IPS-NIHi7 (cell line): Measurements from ENCODE around the gene CCDC70.

Experiments
- DNase-seq: peaks from one replicate; pipeline ENCODE4 v3.0.0; 2012; ENCODE audit warnings: mixed read lengths; ENCODE audit errors: extremely low spot score

CCDC70 gene

DNA sequence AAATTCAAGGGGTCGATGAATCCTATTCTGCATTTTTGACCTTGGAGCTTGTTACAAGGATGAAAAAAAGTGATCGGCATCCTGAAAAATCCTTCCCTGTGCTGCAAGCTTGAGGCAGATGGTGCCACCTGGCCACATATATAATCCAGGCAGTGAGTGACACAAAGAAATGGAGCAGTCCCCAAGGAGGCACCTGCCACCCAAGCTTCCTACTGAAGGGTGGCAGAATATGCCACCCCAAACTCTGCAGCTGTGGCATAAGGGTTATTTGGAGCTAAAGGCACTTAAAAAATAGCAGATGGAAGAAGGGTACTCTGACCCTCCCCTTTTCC is 32.2 kb upstream of the CCDC70 start:
- no peak for DNase-seq

- no peak for DNase-seq
These were observed 30.2 kb upstream of the CCDC70 start for GRCh38 chr13:51831519-51831918.

- DNase-seq, result peak; percentile 67
These were observed 29.2 kb upstream of the CCDC70 start for GRCh38 chr13:51832471-51833152.

DNA sequence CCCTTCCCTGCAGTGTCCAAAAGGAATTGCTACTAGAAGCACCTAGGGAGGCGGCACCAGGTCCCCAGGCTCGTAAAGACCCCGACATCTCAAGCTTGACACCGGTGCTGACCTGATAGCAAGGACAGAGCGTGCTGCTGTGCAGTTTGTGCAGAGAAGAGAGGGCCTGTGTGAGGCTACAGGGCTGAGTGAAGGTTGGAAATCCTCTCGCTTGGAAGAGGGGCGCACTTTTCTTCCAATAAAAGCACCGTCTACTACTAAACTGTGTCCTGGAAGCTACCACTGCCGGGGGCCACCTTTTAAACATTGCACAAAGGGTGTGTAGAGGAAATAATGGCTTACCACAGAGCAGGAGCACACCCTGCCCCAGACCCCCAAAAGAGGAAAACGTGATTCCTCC is 27.8 kb upstream of the CCDC70 start:
- no peak for DNase-seq

DNA sequence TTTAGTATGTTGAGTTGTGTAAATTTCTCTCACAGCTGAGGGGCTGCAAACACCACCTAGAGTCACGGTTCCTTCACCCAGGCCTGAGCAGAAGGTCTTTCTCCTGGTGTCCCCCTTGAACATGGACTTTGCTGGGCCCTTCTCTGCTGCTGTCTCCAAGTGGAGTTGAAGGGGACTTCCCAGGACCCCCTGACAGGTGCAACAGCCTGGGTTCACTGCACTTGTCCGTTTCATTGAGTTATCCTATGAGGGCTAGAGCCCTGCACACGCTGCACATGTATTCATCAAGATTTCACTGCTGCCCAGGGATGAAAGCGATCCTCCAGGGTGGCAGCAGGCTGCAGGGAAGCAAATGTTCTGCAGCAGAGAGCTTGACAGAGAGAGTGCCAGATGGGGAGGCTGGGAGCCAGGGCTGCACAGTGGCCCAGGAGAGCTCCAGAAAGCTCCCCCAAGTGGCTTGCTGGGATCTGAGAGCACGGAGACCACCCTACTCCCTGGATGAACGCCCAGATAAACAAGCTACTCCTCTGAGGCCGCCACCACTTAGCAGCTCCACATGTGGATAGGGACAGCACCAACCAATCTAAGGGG is 27.1 kb upstream of the CCDC70 start:
- DNase-seq, result no peak

- DNase-seq, result no peak
These were observed 24.8 kb upstream of the CCDC70 start for GRCh38 chr13:51837016-51837415.

DNA sequence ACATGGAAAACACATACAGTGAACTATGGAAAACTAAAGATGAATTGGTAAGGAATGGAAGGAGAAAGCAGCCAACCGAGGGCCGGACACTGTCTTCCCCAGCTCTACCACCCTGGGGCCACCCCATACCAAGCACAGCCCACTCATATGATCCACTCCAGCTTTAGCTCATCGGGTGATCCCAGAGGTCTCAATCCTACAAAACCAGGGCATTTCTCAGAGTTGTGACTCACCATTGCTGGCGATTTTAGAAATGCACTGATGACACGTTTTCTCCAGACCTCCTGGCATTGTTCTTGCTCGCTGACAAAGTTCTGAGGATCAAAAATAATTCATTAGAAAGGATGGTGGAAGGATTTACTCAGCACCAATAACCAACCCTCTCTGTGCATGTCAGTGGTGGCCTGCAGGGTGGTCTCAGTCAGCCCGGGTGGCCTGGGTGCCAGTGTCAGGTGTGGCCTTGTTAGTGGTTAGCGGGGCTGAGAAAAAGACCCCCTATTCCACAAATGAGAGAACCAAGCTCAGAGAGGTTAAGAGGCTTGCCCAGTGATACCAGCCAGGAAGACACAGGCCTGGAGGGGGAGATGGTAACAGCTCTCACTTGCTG is 23.4 kb upstream of the CCDC70 start:
- DNase-seq, result no peak

- DNase-seq, result no peak
These were observed 21.8 kb upstream of the CCDC70 start for GRCh38 chr13:51839711-51840540.

DNA sequence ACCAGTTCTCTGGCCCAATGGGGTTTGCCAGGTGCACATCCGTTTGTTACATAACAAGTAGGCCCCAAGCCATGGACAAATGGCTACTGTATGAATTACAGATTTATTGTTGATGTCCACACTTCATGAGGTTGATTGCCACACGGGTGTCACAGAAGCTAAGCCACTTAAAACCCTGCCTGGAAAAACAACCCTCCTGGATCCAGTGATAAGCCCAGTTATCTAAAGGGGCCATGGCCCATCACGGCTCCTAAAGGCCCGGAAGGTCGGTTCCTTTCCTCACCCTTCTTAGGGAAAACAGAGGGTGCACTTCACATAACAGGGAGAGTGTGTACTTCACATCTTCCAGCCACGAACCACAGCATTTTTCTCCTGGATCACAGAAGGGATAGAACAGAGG is 20.9 kb upstream of the CCDC70 start:
- no peak for DNase-seq

DNA sequence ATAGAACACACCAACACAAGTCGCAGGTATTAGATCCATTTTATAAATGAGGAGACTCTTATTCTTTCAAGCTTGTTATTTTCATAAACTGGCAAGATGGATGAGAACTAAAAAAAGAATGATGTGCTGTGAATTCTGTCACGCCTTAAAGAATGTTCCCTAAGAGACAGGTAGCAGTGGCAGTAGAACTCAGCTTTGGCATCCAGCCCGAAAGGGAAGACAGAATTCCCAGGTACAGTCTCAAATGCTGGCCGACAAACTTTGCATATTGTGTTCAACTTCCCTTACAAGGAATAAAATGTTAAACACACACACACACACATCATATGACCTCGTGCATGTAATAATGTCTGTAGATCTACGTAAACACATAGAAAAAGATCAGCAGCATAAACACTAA is 20.0 kb upstream of the CCDC70 start:
- DNase-seq, result no peak

- DNase-seq, result no peak
These were observed 18.2 kb upstream of the CCDC70 start for GRCh38 chr13:51843529-51843928.

DNA sequence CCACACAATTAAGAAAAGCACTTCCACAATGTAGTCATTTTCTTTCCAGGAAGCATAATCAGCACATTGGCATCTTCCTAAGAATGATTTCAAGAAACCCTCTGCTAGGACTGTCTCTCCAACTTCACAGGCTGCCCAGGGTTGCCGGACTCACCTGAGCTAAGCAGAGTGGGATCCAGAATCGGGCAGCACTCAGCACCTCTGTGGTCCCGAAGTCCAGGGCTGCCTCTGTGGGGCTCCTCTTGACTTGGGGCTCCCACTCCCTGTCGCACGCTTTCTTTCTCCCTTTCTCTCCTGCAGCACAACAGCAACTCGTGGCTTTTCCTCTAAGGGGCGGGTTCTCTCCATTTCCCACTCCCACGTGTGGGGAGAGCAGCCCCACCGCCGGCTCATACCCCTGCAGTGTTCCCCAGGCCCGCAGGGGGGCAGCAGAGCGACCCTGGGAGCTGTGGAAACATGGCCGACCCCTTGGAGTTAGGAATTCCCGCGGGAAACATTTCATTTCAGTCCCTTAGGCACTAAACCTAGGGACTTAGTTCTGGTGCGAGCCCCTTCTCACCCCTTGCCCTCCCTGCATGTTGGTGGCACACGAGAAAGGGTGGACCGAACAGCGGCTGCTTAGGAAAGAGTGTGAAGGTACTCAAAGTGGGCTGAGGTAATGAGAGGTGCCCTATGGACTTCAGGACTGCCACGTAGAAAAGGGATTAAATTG is 16.8 kb upstream of the CCDC70 start, which contains the start of gene TMEM272:
TMEM272 (minus strand) TSS at position 316 of the 712 bp plus-strand sequence. CDS start 6,647 bp downstream, outside the sequence.
- peak; percentile 90 for DNase-seq

DNA sequence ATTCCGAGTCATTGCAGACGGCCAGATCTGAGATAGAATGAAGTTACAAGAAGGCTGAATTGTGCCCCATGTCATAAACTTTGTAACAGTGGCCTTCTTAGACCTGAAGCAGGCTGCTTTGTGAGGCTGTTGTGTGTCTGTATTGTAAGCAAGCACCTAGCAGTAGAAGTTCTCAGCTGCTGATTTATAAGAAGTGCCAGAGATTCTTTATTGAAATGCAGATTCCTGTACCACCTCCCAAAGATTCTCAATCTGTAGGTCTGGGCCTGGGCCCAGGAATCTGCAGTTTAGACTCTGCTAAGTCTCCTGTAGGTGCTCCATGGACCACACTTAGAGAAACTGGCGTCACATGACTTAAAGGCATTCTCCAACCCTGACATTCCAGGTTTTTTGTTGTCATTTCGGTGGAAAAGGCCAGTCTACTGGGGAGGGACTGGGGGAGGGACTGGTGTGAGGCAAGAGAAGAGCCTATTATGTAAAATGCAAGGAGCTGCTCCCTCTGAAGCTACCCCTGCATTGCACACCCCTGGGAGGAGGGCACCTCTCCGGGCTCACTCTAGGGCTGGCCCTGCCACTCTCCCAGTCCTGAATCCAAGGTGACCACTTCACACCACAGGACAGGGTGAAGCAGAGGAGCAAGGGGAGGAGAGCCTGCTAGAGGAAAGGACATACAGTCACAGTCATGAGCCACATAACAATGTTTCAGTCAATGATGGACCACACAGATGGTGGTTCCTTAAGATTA is 16.0 kb upstream of the CCDC70 start:
- DNase-seq, result no peak

- DNase-seq, result no peak
These were observed 15.0 kb upstream of the CCDC70 start for GRCh38 chr13:51846756-51847155.

DNA sequence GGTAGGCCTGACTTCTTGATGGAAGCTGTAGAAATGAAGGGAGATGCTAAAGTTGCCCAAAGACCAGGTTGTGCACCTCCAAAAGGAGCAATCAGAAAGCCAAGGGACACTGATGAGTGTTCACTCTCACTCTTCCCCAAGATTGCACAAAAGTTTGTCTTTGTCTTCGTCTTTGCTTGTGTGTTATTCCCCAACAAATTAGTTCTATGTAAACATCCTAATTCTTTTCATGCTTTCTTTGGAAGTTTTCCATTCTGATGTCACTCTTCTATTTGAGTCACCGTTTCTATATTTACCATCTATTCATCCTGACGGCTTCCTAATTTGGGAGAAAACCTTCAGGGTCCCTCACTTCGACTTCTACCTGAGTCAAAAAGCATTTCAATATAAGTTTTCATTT is 13.1 kb upstream of the CCDC70 start:
- no peak for DNase-seq

DNA sequence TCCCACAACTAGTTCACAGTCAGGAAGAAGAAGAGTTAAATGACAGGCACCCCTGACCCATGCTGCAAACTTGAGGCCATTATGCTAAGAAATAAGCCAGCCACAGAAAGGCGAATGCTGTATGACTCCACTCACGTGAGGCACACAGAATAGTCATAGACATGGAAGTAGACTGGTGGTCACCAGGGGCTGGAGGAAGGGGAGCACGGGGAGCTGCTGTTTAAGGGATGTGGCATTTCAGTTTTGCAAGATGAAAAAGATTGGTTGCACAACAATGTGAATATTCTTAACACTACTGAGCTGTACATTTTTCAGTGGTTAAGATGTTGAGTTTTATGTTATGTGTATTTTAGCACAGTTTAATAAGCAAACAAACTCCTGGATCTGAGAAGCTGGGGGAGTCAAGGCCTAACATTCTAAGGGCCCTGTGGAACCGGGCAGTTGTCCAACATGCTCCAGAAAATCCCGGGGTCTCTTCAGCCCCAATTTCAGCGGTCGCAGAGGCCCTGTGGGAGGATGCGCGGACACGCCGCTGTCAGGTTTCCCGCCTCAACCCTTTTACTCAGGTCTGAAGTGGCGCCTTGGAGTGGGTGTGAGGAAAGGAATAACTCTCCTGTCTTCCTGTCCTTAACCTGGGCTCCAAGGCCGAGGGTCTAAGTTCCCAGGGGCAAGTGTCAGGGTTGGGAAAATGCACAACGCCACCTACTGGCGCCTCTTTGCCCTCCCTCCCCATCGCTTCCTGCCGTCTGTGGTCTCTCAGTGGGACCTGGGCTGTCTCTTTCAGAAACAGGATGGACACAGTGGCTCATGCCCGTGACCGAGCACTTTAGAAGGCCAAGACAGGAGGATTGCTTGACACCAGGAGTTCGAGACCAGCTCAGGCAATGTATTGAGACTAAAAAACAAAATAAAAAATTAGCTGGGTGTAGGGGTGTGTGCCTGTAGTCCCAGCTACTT is 12.3 kb upstream of the CCDC70 start:
- peak; percentile 93 for DNase-seq

DNA sequence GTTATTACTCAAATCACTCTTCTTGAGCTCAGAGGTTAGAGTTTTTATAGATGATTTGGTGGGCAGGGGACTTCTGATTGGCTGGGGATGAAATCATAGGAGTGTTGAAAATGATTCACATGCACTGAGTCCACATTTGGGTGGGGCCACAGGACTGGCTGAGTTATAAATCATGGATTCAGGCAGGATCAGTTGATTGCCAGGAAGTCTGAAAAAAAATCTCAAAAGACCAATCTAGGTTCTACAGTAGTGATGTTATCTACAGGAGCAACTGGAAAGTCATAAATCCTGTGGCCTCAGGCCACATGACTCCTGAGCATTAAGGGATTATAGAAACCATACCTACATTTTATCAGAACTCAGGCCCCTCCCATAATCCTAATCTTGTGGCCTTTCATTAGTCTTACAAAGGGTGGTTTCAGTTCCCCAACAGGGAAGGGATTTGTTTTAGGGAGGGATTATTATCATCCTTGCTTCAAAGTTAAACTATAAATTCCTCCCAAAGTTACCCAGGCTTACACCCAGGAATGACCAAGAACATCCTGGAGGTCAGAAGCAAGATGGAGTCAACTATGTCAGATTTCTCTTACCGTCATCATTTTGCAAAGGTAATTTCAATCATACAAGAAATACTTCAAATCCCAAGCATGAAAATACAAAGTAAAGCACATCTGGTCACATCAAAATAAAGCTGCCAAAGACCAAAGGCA is 5.6 kb upstream of the CCDC70 start:
- DNase-seq, result no peak

- DNase-seq, result no peak
These were observed 4.8 kb upstream of the CCDC70 start for GRCh38 chr13:51856998-51857397.
